Hepatocyte (in vitro differentiated cells): ENCODE measurements around the gene APOA1. TPM values are rescaled to one million over a fixed set of nuclear protein-coding genes. Genes with fewer than 3 reads are reported as not detected.
"Not testable (repeated sequence)": the region's sequence is repeated elsewhere in the genome, so short reads cannot be mapped to it uniquely, and the experiment has no call there.

Experiments
- DNase-seq: peaks from one replicate; pipeline ENCODE4 v3.0.0-alpha.2; 2016; ENCODE audit warnings: low spot score
- H2AFZ ChIP-seq: fragments of 200-600 bp; sonication (generic); 2 replicates; pipeline ENCODE4 v1.6.0; 2016; ENCODE audit warnings: antibody characterized with exemption, mild to moderate bottlenecking
- H3K27ac ChIP-seq: fragments of 200-600 bp; sonication (generic); 2 replicates; pipeline ENCODE4 v1.5.1; 2016; ENCODE audit warnings: mild to moderate bottlenecking
- H3K27me3 ChIP-seq: fragments of 200-600 bp; sonication (generic); 2 replicates; pipeline ENCODE4 v1.6.1; 2016
- H3K36me3 ChIP-seq: fragments of 200-600 bp; sonication (generic); replicated peaks from 2 replicates; pipeline ENCODE4 v1.5.1; 2016; ENCODE audit warnings: low read depth; ENCODE audit not compliant: insufficient read depth
- H3K4me1 ChIP-seq: fragments of 200-600 bp; sonication (generic); 2 replicates; pipeline ENCODE4 v1.5.1; 2016; ENCODE audit warnings: mild to moderate bottlenecking, moderate library complexity; ENCODE audit not compliant: insufficient read depth
- H3K4me2 ChIP-seq: fragments of 200-600 bp; sonication (generic); 2 replicates; pipeline ENCODE4 v1.6.0; 2016
- H3K4me3 ChIP-seq: fragments of 200-600 bp; sonication (generic); 2 replicates; pipeline ENCODE4 v1.5.1; 2016; ENCODE audit warnings: mild to moderate bottlenecking
- H3K79me2 ChIP-seq: fragments of 200-600 bp; sonication (generic); 2 replicates; pipeline ENCODE4 v1.6.0; 2017; ENCODE audit warnings: mild to moderate bottlenecking
- H3K9me2 ChIP-seq: fragments of 200-600 bp; sonication (generic); replicated peaks from 2 replicates; pipeline ENCODE4 v1.6.0; 2017; ENCODE audit warnings: mild to moderate bottlenecking; ENCODE audit not compliant: insufficient read depth
- H3K9me3 ChIP-seq: fragments of 200-600 bp; sonication (generic); 2 replicates; pipeline ENCODE4 v1.5.1; 2016; ENCODE audit warnings: low read depth, mild to moderate bottlenecking
- H4K20me1 ChIP-seq: fragments of 200-600 bp; sonication (generic); 2 replicates; pipeline ENCODE4 v1.6.0; 2016; ENCODE audit warnings: mild to moderate bottlenecking; ENCODE audit not compliant: insufficient read depth, poor library complexity, severe bottlenecking
- CTCF ChIP-seq: fragments of 200-600 bp; sonication (generic); IDR thresholded peaks from 2 replicates; pipeline ENCODE4 v1.5.1; 2016; ENCODE audit warnings: antibody characterized with exemption, mild to moderate bottlenecking; ENCODE audit not compliant: poor library complexity
- EZH2 ChIP-seq: fragments of 200-600 bp; sonication (generic); IDR thresholded peaks from 2 replicates; pipeline ENCODE4 v1.6.1; 2016; ENCODE audit warnings: antibody characterized with exemption, mild to moderate bottlenecking, borderline replicate concordance
- EZH2phosphoT487 ChIP-seq: fragments of 200-600 bp; sonication (generic); IDR thresholded peaks from one replicate; pipeline ENCODE4 v1.6.1; 2018; ENCODE audit warnings: antibody characterized with exemption, mild to moderate bottlenecking, low read depth, moderate library complexity; ENCODE audit not compliant: unreplicated experiment, severe bottlenecking
- WGBS: methylation state at CpG from one replicate; pipeline ENCODE4 v1.1.6; 2016; ENCODE audit warnings: low lambda C conversion rate; ENCODE audit errors: missing lambda C conversion rate; 5-methylcytosine and 5-hydroxymethylcytosine counted together
- polyA plus RNA-seq: library from polyadenylated mRNA; unstranded; fragments of >200 nt; fragmentation: Nextera tagmentation; extraction: Ambion mirVana; gene quantifications from 2 replicates; pipeline ENCODE4 v1.2.1, GENCODE V29; 2016
- total RNA-seq: library from RNA; depleted of rRNA; stranded (reverse); fragments of >200 nt; gene quantifications from 2 replicates; pipeline ENCODE4 v1.2.3, GENCODE V29; 2014

Gene APOA1
- total and polyA plus RNA-seq, 2 experiments from 2014 or later = 4,253 to 7,624 TPM

- Histone ChIP-seq H3K9me2 (no peaks in the 10 kb centered on the region), H3K4me3 (no peak overlapping the region), H3K36me3 (no peaks in the 10 kb centered on the region), H3K27ac (peak overlapping the region; percentile 88), H2AFZ (peak overlapping the region; percentile 61), H3K27me3 (no peaks in the 10 kb centered on the region), H3K4me1 (peaks cover 39% of the 10 kb centered on the region), H4K20me1 (no peaks in the 10 kb centered on the region), H3K4me2 (peak overlapping the region; percentile 83), H3K9me3 (no peaks in the 10 kb centered on the region), H3K79me2 (peaks cover 5% of the 10 kb centered on the region)
- TF ChIP-seq EZH2phosphoT487 = no peak
- TF ChIP-seq CTCF = peak; percentile 65
- peak; percentile 95 for DNase-seq
- WGBS = 14% methylated on average over 57 of the region's 57 CpGs
Observed at GRCh38 chr11:116835791-116836631, 1.4 kb downstream of the APOA1 start.

GRCh38 chr11:116835042-116835772 is 2.2 kb downstream of the APOA1 start:
- no peaks in the 10 kb centered on the region for H4K20me1 ChIP-seq
- H3K36me3 ChIP-seq = no peaks in the 10 kb centered on the region
- H3K4me3 ChIP-seq = no peak overlapping the region
- peak overlapping the region; percentile 88 for H3K27ac ChIP-seq
- H2AFZ ChIP-seq = peak overlapping the region; percentile 61
- H3K79me2 ChIP-seq = peaks cover 5% of the 10 kb centered on the region
- TF ChIP-seq CTCF (no peak), EZH2phosphoT487 (no peak), EZH2 (no peak)
- H3K27me3 ChIP-seq = no peaks in the 10 kb centered on the region
- no peaks in the 10 kb centered on the region for H3K9me3 ChIP-seq
- peak overlapping the region; percentile 83 for H3K4me2 ChIP-seq
- WGBS = 67% methylated on average over 25 of the region's 28 CpGs
- DNase-seq = no peak
- H3K9me2 ChIP-seq = no peaks in the 10 kb centered on the region
- peaks cover 40% of the 10 kb centered on the region for H3K4me1 ChIP-seq

GRCh38 chr11:116834535-116835041 is 2.8 kb downstream of the APOA1 start:
- peak overlapping the region; percentile 88 for H3K27ac ChIP-seq
- WGBS = 80% methylated on average over 13 of the region's 13 CpGs
- not testable (repeated sequence) for H3K9me3 ChIP-seq, H3K4me3 ChIP-seq, H3K79me2 ChIP-seq, H4K20me1 ChIP-seq, H3K36me3 ChIP-seq, H3K9me2 ChIP-seq, H2AFZ ChIP-seq, H3K27me3 ChIP-seq, DNase-seq
- H3K4me1 ChIP-seq = peaks cover 43% of the 10 kb centered on the region
- peak overlapping the region; percentile 83 for H3K4me2 ChIP-seq
